ENCODE measurements around the gene B3GLCT.

GRCh38 chr13:31248361-31248760 lies 48.6 kb downstream of the B3GLCT start:
- TF ChIP-seq SPI1 (IDR thresholded peaks at IDR 0.05; ENCODE audit: borderline replicate concordance, low read depth) (no peak), POLR2AphosphoS5 (IDR thresholded peaks at IDR 0.05; ENCODE audit: low read depth) (no peak), GABPA (IDR thresholded peaks at IDR 0.05; ENCODE audit: low read depth) (no peak), REST (IDR thresholded peaks at IDR 0.05; ENCODE audit: insufficient replicate concordance, low read depth) (no peak)
- TF ChIP-seq, protein P1, sequence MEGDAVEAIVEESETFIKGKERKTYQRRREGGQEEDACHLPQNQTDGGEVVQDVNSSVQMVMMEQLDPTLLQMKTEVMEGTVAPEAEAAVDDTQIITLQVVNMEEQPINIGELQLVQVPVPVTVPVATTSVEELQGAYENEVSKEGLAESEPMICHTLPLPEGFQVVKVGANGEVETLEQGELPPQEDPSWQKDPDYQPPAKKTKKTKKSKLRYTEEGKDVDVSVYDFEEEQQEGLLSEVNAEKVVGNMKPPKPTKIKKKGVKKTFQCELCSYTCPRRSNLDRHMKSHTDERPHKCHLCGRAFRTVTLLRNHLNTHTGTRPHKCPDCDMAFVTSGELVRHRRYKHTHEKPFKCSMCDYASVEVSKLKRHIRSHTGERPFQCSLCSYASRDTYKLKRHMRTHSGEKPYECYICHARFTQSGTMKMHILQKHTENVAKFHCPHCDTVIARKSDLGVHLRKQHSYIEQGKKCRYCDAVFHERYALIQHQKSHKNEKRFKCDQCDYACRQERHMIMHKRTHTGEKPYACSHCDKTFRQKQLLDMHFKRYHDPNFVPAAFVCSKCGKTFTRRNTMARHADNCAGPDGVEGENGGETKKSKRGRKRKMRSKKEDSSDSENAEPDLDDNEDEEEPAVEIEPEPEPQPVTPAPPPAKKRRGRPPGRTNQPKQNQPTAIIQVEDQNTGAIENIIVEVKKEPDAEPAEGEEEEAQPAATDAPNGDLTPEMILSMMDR (IDR thresholded peaks at IDR 0.05; ENCODE audit: insufficient read depth, low read length), result no peak
